ENCODE data around the gene PNPO. TPM values are rescaled to one million over a fixed set of nuclear protein-coding genes. Genes with fewer than 3 reads are reported as not detected.

Gene PNPO
- total RNA-seq, 1 experiment from 2014 or later = 12.3 TPM

DNA sequence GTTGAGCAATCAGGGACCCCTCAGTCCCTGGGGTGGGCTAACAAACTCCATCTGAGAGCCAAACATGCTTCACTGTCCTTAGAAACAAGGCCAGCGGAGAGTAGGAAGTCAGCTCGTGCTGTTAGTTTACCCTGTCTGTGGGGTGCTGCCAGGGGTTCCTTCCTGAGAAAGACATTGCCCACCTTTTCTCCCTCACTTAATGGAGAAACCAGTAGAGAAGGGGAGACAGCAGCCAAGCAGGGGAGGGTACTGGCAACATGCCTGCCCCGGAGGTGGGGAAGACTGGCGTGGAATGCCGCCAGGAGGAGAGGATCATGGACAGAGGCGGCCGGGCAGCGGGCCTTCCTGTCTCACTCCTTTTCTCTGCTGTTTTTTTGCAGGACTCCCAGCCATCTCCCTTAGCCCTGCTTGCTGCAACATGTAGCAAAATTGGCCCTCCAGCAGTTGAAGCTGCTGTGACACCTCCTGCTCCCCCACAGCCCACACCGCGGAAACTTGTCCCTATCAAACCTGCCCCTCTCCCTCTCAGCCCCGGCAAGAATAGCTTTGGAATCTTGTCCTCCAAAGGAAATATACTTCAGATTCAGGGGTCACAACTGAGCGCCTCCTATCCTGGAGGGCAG lies 25.5 kb upstream of the PNPO start:
- no peak overlapping the region for H3K4me3 ChIP-seq (ENCODE audit: low read depth, low read length, poor library complexity, severe bottlenecking)
- no peak for DNase-seq (ENCODE audit: low spot score)
- ChIA-PET POLR2A (ENCODE audit: low non-redundant PET) (no interaction called here), CTCF (no interaction called here)
- H3K36me3 ChIP-seq (ENCODE audit: insufficient read depth, low read length, poor library complexity, severe bottlenecking) = peaks cover 3% of the 10 kb centered on the region
- no peaks in the 10 kb centered on the region for H3K4me1 ChIP-seq (ENCODE audit: insufficient read depth, low read length, poor library complexity, severe bottlenecking)
- H3K27me3 ChIP-seq (replicated peaks; ENCODE audit: insufficient read depth, low read depth, low read length, poor library complexity) = no peaks in the 10 kb centered on the region
- H3K9me3 ChIP-seq (ENCODE audit: low read depth, low read length, poor library complexity, severe bottlenecking) = no peaks in the 10 kb centered on the region
- intact Hi-C loops (cut with micrococcal nuclease; ENCODE audit: unreplicated experiment) = no loop called here
- TF ChIP-seq, protein P1, sequence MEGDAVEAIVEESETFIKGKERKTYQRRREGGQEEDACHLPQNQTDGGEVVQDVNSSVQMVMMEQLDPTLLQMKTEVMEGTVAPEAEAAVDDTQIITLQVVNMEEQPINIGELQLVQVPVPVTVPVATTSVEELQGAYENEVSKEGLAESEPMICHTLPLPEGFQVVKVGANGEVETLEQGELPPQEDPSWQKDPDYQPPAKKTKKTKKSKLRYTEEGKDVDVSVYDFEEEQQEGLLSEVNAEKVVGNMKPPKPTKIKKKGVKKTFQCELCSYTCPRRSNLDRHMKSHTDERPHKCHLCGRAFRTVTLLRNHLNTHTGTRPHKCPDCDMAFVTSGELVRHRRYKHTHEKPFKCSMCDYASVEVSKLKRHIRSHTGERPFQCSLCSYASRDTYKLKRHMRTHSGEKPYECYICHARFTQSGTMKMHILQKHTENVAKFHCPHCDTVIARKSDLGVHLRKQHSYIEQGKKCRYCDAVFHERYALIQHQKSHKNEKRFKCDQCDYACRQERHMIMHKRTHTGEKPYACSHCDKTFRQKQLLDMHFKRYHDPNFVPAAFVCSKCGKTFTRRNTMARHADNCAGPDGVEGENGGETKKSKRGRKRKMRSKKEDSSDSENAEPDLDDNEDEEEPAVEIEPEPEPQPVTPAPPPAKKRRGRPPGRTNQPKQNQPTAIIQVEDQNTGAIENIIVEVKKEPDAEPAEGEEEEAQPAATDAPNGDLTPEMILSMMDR (conservative IDR thresholded peaks at IDR 0.05; ENCODE audit: low read depth, low read length) = no peak
- no peak for TF ChIP-seq EZH2 (IDR thresholded peaks at IDR 0.05; ENCODE audit: borderline replicate concordance, low read depth, low read length, poor library complexity, severe bottlenecking)
- no peak overlapping the region for H3K27ac ChIP-seq (ENCODE audit: low read depth, low read length, poor library complexity, severe bottlenecking)
- no TSS peak for BruUV-seq (replicated peaks)

DNA sequence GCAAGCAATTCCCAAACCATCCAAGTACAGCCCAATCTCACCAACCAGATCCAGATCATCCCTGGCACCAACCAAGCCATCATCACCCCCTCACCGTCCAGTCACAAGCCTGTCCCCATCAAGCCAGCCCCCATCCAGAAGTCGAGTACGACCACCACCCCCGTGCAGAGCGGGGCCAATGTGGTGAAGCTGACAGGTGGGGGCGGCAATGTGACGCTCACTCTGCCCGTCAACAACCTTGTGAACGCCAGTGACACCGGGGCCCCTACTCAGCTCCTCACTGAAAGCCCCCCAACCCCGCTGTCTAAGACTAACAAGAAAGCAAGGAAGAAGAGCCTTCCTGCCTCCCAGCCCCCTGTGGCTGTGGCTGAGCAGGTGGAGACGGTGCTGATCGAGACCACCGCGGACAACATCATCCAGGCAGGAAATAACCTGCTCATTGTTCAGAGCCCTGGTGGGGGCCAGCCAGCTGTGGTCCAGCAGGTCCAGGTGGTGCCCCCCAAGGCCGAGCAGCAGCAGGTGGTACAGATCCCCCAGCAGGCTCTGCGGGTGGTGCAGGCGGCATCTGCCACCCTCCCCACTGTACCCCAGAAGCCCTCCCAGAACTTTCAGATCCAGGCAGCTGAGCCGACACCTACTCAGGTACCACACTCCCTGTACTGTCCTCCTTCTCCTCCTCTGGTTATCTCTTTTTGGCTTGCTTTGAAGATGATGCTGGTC lies 24.7 kb upstream of the PNPO start:
- BruUV-seq (replicated peaks) = TSS peak; percentile 57
- no peak for TF ChIP-seq EZH2 (IDR thresholded peaks at IDR 0.05; ENCODE audit: borderline replicate concordance, low read depth, low read length, poor library complexity, severe bottlenecking)
- TF ChIP-seq, protein P1 (conservative IDR thresholded peaks at IDR 0.05; ENCODE audit: low read depth, low read length) = no peak
- CTCF ChIA-PET = no interaction called here

DNA sequence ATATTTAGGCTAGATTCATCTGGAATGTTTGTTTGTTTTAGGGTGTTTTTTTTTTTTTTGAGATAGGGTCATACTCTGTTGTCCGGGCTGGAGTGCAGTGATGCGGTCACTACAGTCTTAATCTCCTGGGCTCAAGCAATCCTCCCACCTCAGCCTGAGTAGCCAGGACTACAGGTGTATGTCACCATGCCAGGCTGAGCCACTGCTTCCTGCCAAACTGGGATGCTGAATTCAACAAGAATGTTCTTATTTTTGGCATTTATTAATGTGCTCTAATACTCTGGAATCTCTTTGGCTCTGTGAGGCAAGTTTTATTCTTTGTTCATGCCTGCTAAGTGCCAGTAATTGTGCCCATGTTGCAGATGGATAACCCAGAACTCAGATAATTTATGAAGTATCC lies 23.8 kb upstream of the PNPO start:
- BruUV-seq (replicated peaks) = no TSS peak
- Histone ChIP-seq H3K9me3 (ENCODE audit: low read depth, low read length, poor library complexity, severe bottlenecking) (no peaks in the 10 kb centered on the region), H3K4me3 (ENCODE audit: low read depth, low read length, poor library complexity, severe bottlenecking) (no peak overlapping the region), H3K36me3 (ENCODE audit: insufficient read depth, low read length, poor library complexity, severe bottlenecking) (peaks cover 3% of the 10 kb centered on the region), H3K27me3 (replicated peaks; ENCODE audit: insufficient read depth, low read depth, low read length, poor library complexity) (no peaks in the 10 kb centered on the region), H3K4me1 (ENCODE audit: insufficient read depth, low read length, poor library complexity, severe bottlenecking) (no peaks in the 10 kb centered on the region), H3K27ac (ENCODE audit: low read depth, low read length, poor library complexity, severe bottlenecking) (no peak overlapping the region)
- ChIA-PET CTCF (no interaction called here), POLR2A (ENCODE audit: low non-redundant PET) (no interaction called here)
- no peak for DNase-seq (ENCODE audit: low spot score)
- intact Hi-C loops (cut with micrococcal nuclease; ENCODE audit: unreplicated experiment) = no loop called here
- TF ChIP-seq, protein P1 (conservative IDR thresholded peaks at IDR 0.05; ENCODE audit: low read depth, low read length) = no peak

More for the DNA sequence above, 24.7 kb upstream of the PNPO start:
- DNase-seq (ENCODE audit: low spot score) = no peak
- Histone ChIP-seq H3K27me3 (replicated peaks; ENCODE audit: insufficient read depth, low read depth, low read length, poor library complexity) (no peaks in the 10 kb centered on the region), H3K27ac (ENCODE audit: low read depth, low read length, poor library complexity, severe bottlenecking) (no peak overlapping the region), H3K9me3 (ENCODE audit: low read depth, low read length, poor library complexity, severe bottlenecking) (no peaks in the 10 kb centered on the region), H3K4me3 (ENCODE audit: low read depth, low read length, poor library complexity, severe bottlenecking) (no peak overlapping the region), H3K4me1 (ENCODE audit: insufficient read depth, low read length, poor library complexity, severe bottlenecking) (no peaks in the 10 kb centered on the region), H3K36me3 (ENCODE audit: insufficient read depth, low read length, poor library complexity, severe bottlenecking) (peaks cover 3% of the 10 kb centered on the region)
- POLR2A ChIA-PET (ENCODE audit: low non-redundant PET) = no interaction called here
- intact Hi-C loops (cut with micrococcal nuclease; ENCODE audit: unreplicated experiment) = no loop called here
